Caco-2 (cell line): ENCODE measurements around the gene TENM4. TPM values are rescaled to one million over a fixed set of nuclear protein-coding genes. Genes with fewer than 3 reads are reported as not detected.

Source experiments
- BruUV-seq: library from RNA; stranded (reverse); fragments of 400-500 nt; replicated peaks from 2 replicates; lab custom pipeline; 2021; lab: Mats Ljungman, UMichigan
- CTCF ChIA-PET: fragments of 300-600 bp; sonication (Branson Sonifier 250); formaldehyde crosslinking; loops from one replicate; lab custom pipeline; 2022; ENCODE audit warnings: antibody characterized with exemption; lab: Charles Lee
- POLR2A ChIA-PET: fragments of 300-600 bp; sonication (Branson Sonifier 250); formaldehyde crosslinking; loops from one replicate; lab custom pipeline; 2022; ENCODE audit warnings: antibody characterized with exemption; lab: Charles Lee
- DNase-seq, 2 experiments: peaks; one replicate each; pipeline versions ENCODE4 v3.0.0 to v3.0.0-alpha.2; 2020 to 2022
- H3K27me3 ChIP-seq: replicated peaks from 2 replicates; pipeline ENCODE4 v1.6.0; 2011; ENCODE audit warnings: low read length; ENCODE audit not compliant: control insufficient read depth, insufficient read depth
- H3K36me3 ChIP-seq: 2 replicates; pipeline ENCODE4 v1.5.1; 2011; ENCODE audit warnings: low read length; ENCODE audit not compliant: control insufficient read depth, insufficient read depth
- H3K4me1 ChIP-seq: fragments of 250-450 bp; sonication (Bioruptor Pico); 2 replicates; pipeline ENCODE4 v1.5.1; 2020; ENCODE audit warnings: mild to moderate bottlenecking
- H3K4me3 ChIP-seq: 2 replicates; pipeline ENCODE4 v1.5.1; 2011; ENCODE audit warnings: low read depth, mild to moderate bottlenecking, control low read depth, low read length
- H3K9me3 ChIP-seq: fragments of 250-450 bp; sonication (Bioruptor Pico); 2 replicates; pipeline ENCODE4 v1.5.1; 2020; ENCODE audit warnings: mild to moderate bottlenecking, moderate library complexity
- H3K27ac Mint-ChIP-seq: one replicate; pipeline ENCODE4 v1.8.0; 2022; ENCODE audit warnings: mixed read lengths; ENCODE audit not compliant: unreplicated experiment
- H3K27me3 Mint-ChIP-seq: one replicate; pipeline ENCODE4 v1.8.0; 2022; ENCODE audit warnings: mixed read lengths; ENCODE audit not compliant: insufficient read depth, unreplicated experiment
- H3K36me3 Mint-ChIP-seq: one replicate; pipeline ENCODE4 v1.8.0; 2022; ENCODE audit warnings: mild to moderate bottlenecking, mixed read lengths; ENCODE audit not compliant: insufficient read depth, unreplicated experiment
- H3K4me1 Mint-ChIP-seq: one replicate; pipeline ENCODE4 v1.8.0; 2022; ENCODE audit warnings: low read depth, mixed read lengths; ENCODE audit not compliant: unreplicated experiment
- H3K4me3 Mint-ChIP-seq: one replicate; pipeline ENCODE4 v1.8.0; 2022; ENCODE audit warnings: mild to moderate bottlenecking, moderate library complexity, mixed read lengths; ENCODE audit not compliant: unreplicated experiment
- H3K9me3 Mint-ChIP-seq: one replicate; pipeline ENCODE4 v1.8.0; 2022; ENCODE audit warnings: mixed read lengths; ENCODE audit not compliant: unreplicated experiment
- CTCF ChIP-seq, 2 experiments: fragments of 200-600 bp in 1 of 2; IDR thresholded peaks; 1 replicate in 1 of 2; 2 replicates in 1 of 2; pipeline versions ENCODE4 v1.5.1 to v1.8.0; 2011 to 2022; ENCODE audit warnings: antibody characterized with exemption in 1 of 2, control low read depth in 1 of 2, inconsistent platforms in 1 of 2, low read depth in 1 of 2, low read length in 1 of 2, mild to moderate bottlenecking in 1 of 2, moderate library complexity in 1 of 2; ENCODE audit not compliant: insufficient read depth in 1 of 2, severe bottlenecking in 1 of 2, unreplicated experiment in 1 of 2
- intact Hi-C: fragments of 100-400 bp; cut with micrococcal nuclease; formaldehyde crosslinking; loops from one replicate; pipeline ENCODE4 v1.10.0; 2022; ENCODE audit not compliant: unreplicated experiment
- total RNA-seq: library from RNA; stranded (reverse); gene quantifications from 2 replicates; pipeline ENCODE4 v1.2.3, GENCODE V29; 2022

The TENM4 gene
- total RNA-seq, 1 experiment from 2014 or later: 1.1 TPM

DNA sequence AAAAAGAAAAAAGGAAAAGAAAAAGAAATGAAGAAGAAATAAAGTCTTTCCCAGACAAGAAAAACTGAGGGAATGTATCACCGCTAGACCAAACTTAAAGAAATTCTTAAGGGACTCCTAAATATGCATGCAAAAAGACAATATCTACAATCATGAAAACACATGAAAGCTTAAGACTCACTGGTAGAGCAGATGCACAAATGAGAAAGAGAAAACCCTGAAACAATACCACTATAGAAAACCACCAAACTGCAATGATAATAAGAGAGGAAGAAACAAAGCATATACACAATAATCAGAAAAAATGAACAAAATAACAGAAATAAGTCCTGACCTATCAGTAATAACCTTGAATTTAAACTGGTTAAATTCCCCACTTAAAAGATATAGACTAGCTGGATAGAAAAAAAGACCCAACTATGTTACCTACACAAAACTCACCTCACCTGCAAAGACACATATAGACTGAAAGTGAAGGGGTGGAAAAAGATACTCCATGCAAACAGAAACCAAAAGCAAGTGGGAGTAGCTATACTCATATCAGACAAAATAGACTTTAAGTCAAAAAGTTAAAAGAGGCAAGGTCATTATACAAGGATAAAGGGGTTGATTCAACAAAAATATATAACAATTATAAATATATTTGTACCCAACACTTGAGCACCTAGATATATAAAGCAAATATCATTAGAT, 804.9 kb downstream of the TENM4 start:
- Mint-ChIP-seq H3K4me1 (no peaks in the 10 kb centered on the region), H3K4me3 (no peak overlapping the region), H3K27ac (no peak overlapping the region), H3K36me3 (no peaks in the 10 kb centered on the region), H3K27me3 (peaks cover 16% of the 10 kb centered on the region), H3K9me3 (peaks cover 25% of the 10 kb centered on the region)
- Histone ChIP-seq H3K27me3 (no peaks in the 10 kb centered on the region), H3K9me3 (peaks cover 10% of the 10 kb centered on the region), H3K36me3 (no peaks in the 10 kb centered on the region), H3K4me3 (no peak overlapping the region), H3K4me1 (no peaks in the 10 kb centered on the region)
- BruUV-seq: no TSS peak
- intact Hi-C loops: no loop called here
- CTCF ChIA-PET: no interaction called here
- POLR2A ChIA-PET: no interaction called here
- DNase-seq: no peak
- no peak for TF ChIP-seq CTCF (IDR thresholded peaks at IDR 0.05; ENCODE audit: insufficient read depth in 1 of 2, low read depth in 1 of 2, low read length in 1 of 2, severe bottlenecking in 1 of 2, unreplicated experiment in 1 of 2)

DNA sequence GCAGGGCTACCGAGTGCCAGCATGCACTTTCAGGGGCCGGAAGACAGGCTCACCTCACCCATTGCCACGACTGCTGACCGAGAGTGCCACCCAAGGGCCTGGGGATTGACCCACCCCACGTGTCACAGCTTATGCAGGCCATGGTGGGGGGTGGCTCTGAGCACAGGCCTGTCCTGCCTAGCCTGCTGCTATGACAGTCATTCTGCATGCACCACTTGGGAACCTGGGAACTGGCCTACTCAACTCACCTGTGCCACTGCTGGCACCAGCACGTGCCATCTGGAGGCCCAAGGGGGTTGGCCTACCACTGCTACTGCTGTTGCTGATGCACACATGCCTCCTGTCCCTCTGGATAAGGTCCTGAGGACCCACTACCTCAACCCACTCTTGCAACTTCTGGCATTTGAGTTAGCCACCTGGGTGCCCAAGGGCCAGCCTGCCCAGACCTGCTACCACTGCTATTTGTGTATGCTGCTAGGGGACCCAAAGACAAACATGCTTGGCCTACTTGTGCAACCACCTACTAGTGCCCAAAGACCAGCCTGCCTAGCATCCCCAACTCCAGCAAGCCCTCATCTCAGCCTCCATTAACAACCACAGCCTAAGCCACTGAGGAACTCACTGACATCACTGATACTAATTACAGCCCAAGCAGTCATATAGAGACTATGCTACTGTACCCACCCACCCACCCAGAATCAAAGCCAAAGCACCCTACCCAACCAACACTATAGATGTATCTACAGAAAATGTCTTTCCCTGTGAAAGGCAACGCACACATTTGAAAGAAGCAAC, 807.1 kb downstream of the TENM4 start:
- Histone ChIP-seq H3K27me3 (no peaks in the 10 kb centered on the region), H3K4me1 (no peaks in the 10 kb centered on the region), H3K36me3 (no peaks in the 10 kb centered on the region), H3K9me3 (peaks cover 19% of the 10 kb centered on the region), H3K4me3 (no peak overlapping the region)
- intact Hi-C loops: no loop called here
- POLR2A ChIA-PET: no interaction called here
- Mint-ChIP-seq H3K27me3 (peaks cover 13% of the 10 kb centered on the region), H3K36me3 (no peaks in the 10 kb centered on the region), H3K4me1 (no peaks in the 10 kb centered on the region), H3K4me3 (no peak overlapping the region), H3K27ac (no peak overlapping the region), H3K9me3 (peaks cover 45% of the 10 kb centered on the region)
- no TSS peak for BruUV-seq
- DNase-seq: no peak
- CTCF ChIA-PET: no interaction called here
- TF ChIP-seq CTCF (IDR thresholded peaks at IDR 0.05; ENCODE audit: insufficient read depth in 1 of 2, low read depth in 1 of 2, low read length in 1 of 2, severe bottlenecking in 1 of 2, unreplicated experiment in 1 of 2): no peak

DNA sequence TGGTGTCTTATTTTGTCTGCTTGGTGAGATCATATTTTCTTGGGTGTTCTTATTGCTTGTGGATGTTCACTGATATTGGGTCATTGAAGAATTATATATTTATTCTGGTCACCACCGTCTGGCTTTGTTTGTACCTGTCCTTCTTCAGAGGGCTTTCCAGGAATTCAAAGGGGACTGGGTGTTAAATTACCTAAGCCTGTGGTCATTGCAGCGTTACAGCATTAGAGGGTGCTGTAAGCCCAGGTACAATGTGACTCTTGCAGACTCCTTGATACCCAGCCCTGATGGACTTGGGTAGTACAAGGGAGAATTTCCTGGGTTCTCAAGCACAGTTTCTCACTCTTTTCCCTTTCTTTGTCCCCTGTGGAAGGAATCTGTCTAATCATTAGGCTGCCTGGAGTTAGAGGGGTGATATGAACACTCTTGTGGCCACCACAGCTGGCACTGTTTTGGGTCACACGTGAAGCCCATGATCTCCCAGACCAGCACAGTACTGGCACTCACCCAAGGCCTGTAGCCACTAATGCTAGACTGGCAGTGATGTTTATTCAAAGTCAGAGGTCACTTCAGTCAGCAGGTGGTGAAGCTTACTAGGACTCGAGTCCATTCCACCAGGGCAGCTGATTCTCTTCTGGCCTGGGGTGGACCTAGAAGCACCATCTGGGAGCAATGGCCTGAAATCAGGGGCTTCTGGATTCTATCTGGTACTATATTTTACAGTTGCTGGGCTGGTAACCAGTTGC, 810.1 kb downstream of the TENM4 start:
- Histone ChIP-seq H3K4me3 (no peak overlapping the region), H3K36me3 (no peaks in the 10 kb centered on the region), H3K9me3 (peaks cover 19% of the 10 kb centered on the region), H3K4me1 (no peaks in the 10 kb centered on the region), H3K27me3 (no peaks in the 10 kb centered on the region)
- peak in 1 of 2 experiments; percentile 4 for TF ChIP-seq CTCF (IDR thresholded peaks at IDR 0.05; ENCODE audit: insufficient read depth in 1 of 2, low read depth in 1 of 2, low read length in 1 of 2, severe bottlenecking in 1 of 2, unreplicated experiment in 1 of 2)
- ChIA-PET POLR2A (no interaction called here), CTCF (no interaction called here)
- intact Hi-C loops: no loop called here
- Mint-ChIP-seq H3K36me3 (no peaks in the 10 kb centered on the region), H3K27ac (no peak overlapping the region), H3K4me1 (no peaks in the 10 kb centered on the region), H3K27me3 (peaks cover 21% of the 10 kb centered on the region), H3K9me3 (peaks cover 50% of the 10 kb centered on the region), H3K4me3 (no peak overlapping the region)
- no peak for DNase-seq
- no TSS peak for BruUV-seq
